ENCODE measurements around the gene NKAIN4. TPM values are rescaled to one million over a fixed set of nuclear protein-coding genes. Genes with fewer than 3 reads are reported as not detected.

NKAIN4 gene
- total RNA-seq, 1 donor from 2014 or later: not detected

DNA sequence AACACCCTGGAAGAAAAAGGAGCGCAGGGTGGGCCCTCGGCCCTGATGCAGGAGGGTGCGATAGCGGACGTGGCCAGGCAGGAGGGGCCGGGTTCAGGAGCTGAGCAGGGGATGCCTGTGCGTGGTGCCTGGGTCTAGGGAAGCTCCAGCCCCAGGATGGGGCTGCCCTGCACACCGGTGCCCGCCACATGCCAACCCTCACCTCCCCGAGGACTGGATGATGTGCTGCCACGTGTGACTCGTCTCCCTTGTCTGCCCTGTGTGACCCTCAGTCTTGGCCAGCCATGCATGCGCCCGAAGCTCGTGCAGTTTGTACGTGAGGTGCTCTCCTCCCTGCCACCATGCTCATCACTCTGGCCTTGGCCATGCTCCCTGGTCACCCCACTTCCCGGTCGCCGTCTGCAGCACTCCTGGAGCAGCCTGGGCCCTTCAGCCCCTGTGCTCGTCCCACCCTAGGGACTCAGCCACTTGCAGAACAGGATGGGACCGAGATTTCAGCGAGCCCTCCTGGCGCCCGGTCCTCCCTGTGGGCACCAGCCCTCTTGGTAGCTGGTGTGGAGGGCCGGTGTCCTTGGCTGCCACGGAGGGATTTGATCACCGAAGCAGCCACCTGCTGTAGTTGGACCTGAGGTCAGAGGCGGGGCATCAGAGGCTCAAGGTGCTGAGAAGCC, 34.5 kb upstream of the NKAIN4 start:
- no peak for DNase-seq (ENCODE audit: low read depth in 2 of 2)

DNA sequence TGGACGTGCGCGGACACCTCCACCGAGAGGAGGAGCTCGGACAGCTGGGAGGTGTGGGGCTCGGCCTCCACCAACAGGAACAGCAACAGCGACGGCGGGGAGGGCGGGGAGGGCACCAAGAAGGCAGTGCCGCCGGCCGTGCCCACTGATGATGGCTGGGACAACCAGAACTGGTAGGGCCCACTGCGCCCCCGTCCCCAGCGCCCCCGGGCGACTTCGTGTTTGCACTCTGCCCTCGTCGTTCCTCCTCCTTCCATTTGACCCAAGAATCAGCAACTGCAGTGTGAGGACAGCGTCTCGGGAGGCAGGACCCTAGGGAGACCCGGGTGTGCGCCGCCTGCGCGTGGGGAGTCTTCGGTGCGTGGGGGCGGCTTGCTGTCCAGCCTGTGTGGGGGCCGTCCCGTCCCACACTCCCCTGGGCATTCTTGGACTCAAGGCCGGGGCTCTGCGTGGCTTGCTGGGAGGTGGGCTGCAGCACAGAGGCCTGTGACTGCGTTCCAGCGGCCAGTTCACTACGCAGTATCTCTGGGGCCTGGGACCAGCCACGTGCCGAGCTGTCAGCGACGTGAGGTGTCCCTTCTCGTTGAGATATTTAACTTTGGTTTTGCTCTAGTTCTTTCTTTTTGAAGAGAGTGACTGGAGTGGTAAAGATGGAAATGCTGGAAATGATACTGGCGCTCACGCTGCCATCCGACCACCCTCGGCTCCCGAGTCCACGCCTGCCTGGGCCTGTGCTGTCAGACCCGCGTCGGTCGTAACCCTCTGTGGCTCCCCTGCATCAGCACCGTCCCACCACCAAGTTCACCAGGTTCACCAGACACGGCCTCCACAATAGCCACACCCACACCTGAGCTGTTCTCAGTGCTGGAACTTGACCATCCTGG, 33.7 kb upstream of the NKAIN4 start:
- DNase-seq (ENCODE audit: low read depth in 2 of 2): no peak

DNA sequence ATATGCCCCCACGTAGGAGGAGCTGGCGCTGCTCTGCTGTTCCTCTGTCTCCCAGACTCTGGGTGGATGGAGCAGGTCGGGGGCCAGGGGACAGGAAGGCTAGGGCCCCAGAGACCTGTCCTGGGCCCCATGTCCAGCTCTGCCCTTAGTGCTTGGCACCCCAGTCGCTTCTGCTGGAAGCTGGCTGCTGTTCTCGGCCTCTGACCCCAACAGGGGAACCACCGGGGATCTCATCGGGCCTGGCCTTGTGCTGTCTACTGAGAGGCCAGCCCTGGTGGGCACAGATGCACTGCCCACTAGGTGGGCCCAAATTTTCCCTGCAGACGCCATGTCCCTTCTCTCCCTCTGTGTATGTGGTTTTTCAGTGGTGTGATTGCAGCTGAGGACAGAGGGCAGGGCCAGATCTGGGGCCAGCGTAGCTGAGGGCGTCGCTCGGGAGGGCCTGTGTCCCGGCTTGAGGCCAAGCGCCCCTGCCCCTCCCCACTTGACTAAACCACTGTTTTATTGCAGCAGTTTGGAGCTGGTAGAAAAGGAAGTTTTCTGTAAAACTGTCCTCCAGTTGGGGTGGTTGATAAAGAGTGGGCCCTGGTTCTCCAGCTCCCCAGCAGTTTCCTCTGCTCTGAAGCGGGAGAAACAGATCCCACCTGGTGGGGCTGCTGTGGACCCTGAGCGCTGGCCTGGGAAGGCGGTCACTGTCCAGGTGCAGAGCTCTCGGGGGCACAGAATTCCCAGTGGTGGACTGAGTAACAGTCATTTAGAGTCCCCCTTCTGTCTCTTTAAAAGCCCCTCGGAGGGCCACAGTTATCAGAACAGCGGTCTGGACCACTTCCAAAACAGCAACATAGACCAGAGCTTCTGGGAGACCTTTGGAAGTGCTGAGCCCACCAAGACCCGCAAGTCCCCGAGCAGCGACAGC, 32.8 kb upstream of the NKAIN4 start:
- DNase-seq (ENCODE audit: low read depth in 2 of 2): no peak

DNA sequence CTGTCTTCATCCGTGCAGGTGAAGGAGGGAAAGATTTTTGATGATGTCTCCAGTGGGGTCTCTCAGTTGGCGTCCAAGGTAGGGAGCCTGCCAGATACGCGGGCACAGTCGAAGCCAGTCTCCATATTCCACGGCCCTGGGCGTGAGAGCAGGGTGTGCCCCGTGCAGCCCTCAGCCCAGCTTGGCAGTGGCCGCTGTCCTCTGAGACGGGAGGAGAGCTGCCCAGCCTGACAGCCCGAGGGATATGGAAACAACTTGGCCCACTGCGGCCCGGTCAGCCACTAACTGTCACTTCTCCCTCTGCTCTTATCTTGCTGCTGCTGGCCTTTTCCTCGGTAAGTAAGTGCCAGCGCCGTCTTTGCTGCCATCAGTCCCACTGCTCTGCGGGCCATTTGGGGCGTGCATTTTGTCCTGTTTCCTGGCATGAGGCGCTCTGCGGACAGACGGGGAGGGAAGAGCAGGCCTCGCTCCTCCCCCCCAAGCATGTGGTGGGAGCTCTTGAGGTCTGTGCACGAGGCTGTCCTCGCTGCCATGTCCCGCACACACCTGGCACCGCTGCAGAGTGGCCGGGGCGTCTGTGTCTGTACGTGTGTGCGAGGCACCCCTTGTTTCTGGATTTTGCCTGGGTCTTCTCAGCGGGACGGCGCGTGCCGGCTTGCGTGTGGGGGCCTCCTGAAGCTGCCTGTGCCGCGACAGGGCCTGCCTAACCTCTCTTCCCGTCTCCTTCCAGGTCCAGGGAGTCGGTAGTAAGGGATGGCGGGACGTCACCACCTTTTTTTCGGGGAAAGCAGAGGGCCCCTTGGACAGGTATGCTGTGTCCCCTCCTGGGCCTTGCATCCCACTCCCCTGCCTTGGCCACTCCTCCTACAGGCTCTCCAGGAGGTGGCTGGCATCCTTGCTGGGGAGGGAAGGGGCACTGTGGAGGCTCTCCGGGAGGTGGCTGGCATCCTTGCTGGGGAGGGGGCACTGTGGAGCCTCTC, 31.7 kb upstream of the NKAIN4 start:
- DNase-seq (ENCODE audit: low read depth in 2 of 2): no peak

DNA sequence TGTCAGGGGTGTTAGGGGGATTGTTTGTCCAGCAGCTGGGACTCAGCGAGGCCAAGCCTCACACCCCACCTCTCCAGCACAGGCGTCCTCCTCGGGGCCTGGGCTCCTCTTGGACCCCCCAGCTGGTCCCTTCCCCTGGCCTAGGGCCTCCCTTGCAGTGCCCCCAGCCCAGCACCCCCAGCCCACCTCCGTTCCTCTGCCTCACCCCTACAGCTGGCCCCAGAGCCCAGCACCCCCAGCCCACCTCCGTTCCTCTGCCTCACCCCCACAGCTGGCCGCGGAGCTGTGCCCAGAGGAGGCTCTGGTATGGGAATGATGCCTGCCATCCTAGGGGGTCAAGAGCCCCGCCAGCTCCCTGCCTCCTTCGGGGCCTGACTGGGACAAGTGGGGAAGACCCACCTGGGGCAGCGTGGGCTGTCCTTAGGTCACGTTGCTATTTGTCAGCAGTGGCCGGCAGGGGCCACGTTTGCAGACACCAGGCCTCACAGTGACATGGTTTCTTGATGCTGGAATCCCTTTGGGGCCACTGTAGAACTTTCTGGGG, 30.8 kb upstream of the NKAIN4 start:
- DNase-seq (ENCODE audit: low read depth in 2 of 2): no peak

DNA sequence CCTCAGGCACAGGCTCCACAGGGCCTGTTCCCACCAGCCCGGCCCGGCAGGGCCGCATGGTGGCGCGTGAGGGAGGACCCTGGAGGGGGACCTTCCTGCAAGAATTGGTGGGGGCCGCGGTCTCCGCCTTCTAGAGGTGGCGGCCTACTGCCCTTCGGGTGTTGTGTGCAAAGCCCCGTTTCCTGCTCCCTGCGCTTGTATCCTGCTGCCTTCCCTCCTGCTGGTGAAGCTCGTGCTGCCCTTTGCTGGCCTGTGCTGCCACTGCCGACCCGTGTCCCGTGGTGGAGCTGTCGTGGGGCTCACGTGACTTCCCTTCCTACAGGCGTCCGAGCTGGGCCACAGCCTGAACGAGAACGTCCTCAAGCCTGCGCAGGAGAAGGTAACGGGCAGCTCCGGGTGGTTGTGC, 30.3 kb upstream of the NKAIN4 start:
- peak in 1 of 2 donors; percentile 85 for DNase-seq (ENCODE audit: low read depth in 2 of 2)

DNA sequence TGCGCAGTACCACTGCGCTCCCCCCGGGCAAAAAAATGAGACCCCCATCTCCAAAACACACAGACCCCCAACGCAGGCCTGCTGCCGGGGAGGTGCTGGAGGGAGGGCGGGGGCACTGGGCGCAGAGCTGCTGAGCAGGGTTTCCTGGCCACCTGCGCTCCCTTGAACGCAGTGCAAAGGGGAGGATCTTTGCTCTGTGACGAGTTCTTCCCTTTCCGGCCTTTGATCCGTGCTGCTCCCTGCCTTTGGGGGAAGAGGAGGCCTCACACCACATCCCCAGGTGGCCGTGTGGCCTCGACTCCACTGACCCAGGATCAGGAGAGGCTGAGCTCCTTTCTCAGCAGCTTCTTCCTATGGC, 29.8 kb upstream of the NKAIN4 start:
- peak in 1 of 2 donors; percentile 74 for DNase-seq (ENCODE audit: low read depth in 2 of 2)

DNA sequence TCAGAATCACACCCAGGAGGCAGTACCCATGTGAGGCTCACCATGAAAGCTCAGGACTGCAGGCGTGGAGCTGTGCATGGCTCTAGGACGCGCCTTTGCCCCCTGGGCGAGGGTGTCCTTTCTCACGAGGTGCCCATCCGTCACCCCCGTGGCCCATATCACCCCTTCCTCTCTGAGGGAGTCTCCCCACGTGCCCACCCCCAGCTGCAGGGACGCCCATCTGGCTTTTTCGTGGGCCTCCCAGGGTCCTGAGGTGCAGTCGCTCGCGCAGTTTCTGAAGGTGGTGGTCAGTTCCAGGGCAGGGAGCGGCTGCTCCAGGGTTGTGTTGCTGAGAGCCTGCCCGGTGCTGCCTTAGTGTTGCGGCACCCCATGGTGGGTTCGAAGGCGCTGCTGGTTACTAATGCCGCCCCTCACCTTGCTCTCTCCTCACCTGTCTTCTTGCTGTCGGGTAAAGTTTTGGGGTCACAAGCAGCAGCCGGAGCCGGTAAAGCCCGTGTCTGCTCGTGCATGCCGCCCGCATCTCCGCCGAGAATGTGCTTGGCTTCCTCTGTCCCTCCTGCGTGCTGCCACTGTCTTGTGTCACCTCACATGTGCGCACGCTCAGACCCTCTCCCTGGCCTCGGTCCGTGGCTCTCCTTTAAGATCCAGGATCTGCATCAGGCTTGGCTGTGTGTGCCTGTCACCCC, 29.3 kb upstream of the NKAIN4 start:
- no peak for DNase-seq (ENCODE audit: low read depth in 2 of 2)

DNA sequence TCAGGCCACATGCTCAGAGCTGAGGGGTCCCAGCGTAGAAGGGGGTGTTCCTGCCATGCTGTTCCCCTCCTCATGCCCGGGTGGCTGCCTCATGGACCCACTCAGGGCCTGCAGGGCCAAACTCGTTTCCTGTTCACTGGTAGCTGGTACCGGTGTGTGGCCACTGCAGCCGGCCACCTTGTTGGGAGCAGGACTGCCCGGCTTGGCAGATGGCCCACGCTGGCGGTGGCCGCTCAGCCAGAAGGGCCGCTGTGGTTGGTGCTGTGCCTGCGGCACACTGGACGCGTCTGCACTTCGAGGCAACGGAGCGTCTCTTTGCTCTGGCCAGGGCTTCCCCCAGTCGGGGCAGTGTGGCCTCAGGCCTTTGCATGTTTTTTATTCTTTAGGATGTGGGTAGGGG, 28.7 kb upstream of the NKAIN4 start:
- DNase-seq (ENCODE audit: low read depth in 2 of 2): no peak

DNA sequence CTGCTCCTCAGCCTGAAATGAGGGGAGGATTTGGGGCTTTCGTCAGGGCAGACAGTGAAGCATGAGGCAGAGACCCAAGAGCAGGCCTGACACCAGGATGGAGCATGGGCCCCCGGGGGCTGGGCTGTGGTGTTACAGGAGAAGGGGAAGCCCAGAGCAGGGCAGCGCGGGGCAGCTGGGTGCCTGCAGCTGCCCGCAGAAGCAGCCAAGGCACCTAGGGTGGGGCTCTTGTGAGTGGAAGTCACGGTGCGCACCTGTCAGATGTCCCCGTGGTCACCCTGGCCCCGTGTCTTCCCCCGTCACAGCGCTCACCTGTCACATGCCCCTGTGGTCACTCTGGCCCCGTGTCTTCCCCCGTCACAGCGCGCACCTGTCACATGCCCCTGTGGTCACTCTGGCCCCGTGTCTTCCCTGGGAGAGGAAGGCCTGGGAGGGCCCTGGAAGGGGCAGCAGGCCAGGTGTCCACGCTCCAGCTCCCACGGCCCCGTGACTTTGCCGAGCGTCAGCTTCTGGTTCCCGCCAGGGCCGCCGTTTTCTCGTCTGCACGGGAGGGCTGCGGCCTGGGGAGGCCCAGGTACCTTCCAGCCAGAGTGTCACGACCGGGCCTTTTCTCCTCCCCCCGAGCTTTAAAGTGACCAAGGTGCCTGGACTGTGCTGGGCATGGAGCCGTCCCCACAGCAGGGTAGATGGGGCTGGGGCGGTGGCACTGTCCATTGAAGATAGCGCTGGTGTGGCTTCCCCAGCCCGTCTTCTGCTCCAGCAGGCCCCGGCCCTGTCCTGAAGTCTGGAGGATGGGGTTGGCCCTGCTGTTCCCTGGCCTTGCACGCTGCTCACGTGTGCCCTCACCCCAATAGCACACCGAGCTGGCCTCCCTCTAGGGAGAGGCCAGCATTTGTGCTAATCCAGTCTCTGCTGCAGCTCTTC, 27.7 kb upstream of the NKAIN4 start:
- DNase-seq (ENCODE audit: low read depth in 2 of 2): no peak

DNA sequence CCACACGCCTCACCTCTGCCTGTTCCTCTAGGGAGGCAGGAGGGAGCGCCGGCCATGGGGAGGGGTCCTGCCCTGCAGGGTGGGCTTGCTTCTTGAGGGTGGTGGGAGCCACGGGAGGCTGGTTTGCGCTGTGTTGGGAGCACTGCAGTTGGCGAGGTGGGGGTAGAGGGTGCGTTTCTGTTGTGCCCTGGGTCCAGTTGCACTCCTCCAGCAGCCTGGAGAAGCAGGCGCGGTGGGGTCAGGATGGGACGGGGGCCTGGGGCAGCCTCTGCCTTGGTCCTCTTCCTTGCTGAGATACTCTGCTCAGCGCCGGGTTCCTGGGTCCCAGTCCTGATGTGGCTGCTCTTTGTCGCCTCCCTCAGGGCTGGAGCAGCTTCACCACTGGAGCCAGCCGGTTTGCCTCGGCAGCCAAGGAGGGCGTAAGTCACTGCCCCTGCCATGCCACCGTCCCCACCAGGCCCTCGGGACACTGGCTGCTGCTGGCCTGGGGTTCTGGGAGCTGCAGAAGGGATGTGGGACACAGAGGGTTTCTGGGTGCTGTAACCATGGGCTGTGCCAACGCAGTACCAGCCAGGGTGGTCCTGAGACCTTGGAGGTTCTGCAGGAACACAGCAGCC, 26.8 kb upstream of the NKAIN4 start:
- DNase-seq (ENCODE audit: low read depth in 2 of 2): peak in 1 of 2 donors; percentile 24

DNA sequence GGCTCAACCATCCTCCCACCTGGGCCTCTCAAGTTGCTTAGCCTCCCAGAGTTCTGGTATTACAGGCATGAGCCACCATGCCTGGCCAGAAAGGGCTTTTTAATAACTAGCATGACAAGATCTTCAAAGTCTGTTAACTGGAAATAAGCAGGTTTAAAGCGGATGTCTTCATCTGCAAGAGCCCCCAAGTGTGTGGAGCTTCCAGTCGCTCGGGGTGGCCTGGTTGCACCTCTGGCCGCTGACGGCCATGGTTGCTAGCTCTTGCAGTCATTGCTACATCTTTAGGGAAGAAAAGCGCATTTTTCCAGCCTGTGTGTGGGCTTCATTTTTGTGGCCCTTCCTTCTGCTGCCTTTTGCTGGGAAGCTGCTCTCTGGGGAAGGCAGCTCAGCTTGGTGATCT, 26.1 kb upstream of the NKAIN4 start:
- DNase-seq (ENCODE audit: low read depth in 2 of 2): no peak

DNA sequence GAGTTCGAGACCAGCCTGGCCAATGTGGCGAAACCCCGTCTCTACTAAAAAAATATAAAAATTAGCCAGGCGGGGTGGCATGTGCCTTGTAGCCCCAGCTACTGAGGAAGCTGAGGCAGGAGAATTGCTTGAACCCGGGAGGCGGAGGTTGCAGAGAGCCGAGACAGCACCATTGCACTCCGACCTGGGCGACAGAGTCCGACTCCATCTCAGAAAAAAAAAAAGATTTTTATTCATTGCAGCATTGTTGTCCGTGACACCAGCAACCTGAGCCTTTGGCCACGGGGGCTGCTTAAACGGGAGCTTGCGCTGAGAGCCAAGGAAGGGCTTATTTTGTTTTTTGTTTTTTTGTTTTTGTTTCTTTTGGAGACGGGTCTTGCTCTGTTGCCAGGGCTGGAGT, 25.7 kb upstream of the NKAIN4 start:
- no peak for DNase-seq (ENCODE audit: low read depth in 2 of 2)

DNA sequence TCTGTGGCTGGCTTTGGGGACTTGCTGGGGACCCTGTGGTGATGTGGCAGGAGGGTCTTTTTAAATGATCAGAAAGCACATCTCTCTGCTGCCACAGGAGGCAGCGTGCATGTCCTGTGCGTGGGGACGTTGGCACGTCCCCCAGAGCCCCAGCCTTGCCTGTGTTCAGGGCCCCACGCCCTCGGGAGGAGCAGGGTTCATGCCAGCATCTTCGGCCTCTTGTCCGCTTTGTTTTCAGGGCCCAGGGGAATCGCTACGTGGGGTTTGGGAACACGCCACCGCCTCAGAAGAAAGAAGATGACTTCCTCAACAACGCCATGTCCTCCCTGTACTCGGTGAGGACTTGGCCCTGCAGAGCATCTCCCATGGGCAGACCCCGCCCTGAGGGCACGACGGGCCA, 24.4 kb upstream of the NKAIN4 start:
- no peak for DNase-seq (ENCODE audit: low read depth in 2 of 2)

DNA sequence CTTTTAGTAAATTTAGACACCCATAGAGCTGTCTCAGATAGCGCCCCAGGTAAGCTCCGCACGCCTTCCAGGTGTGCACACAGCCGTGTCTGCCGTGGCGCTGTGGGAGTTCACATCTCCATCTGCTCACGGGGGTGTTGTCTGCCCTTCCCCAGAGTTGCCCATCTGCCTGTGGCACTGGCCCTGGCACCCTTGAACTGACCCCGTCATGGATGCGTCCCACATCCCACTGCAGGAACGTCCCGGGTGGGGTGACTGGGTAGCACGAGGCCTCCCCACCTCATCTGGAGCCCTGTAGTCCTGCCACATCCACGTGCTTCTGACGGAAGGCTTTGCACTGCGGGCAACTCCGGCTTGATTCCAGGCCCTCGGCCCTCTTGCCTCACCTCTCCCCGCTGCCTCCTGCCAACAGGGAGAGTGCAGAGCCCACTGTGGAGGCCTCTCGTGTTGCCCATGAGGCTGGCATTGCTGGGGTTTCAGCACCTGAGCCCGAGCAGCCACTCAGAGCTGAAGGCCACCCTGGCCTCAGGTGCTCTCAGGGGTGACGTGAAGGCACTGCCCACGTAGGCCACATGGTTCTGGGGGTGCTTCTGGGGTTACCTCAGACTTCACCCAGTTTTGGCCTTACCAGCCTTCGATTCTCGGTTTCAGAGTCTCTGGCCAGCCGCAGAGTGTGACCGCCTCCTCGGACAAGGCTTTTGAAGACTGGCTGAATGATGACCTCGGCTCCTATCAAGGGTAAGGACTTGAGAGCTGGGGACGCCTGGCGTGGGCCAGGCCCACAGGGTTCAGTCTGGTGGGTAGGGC, 23.4 kb upstream of the NKAIN4 start:
- DNase-seq (ENCODE audit: low read depth in 2 of 2): no peak

DNA sequence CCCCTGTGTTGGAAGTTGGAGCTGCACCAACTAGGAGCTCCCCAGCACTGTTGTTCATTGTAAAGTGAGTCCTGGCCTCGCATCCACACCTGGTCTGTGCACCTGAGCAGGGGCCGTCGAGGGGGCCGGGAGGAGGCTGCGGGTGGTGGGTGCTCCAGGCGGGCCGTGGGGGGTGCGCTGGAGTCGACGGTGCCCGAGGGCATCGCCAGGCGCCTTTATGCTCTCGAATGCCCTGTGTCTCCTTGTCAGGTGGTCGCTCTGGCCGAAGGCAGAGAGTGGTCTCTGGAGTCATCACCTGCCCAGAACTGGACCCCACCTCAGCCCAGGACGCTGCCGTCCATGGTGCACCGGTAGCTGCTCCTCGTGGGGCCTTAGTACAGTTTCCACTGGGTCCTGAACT, 22.7 kb upstream of the NKAIN4 start:
- DNase-seq (ENCODE audit: low read depth in 2 of 2): no peak

DNA sequence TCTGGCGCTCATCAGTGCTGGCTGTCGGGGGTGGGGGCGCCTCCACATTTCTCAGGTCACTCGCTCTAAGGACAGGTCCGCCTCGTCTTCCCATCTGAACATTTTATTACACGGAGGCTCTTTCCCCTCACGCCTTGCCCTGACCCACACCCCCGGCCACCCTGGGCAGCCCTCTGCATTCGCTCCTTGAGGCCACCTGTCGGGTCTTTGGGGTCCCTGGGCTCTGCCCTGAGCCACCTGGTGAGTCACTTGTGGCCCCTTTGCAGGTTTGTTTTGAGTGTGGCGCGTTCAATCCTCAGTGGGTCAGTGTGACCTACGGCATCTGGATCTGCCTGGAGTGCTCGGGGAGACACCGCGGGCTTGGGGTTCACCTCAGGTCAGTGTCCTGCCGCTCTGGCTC, 21.6 kb upstream of the NKAIN4 start:
- DNase-seq (ENCODE audit: low read depth in 2 of 2): no peak
